Peyer's patch (tissue), 4 donors: ENCODE results near the gene CYP4F22.

Experiments used
- CTCF ChIP-seq, 6 experiments: fragments of 450-650 bp in 4 of 6; fragments of 200-600 bp in 2 of 6; sonication (generic) in 1 of 6; IDR thresholded peaks; one replicate each; pipeline ENCODE4 v1.5.1; 2017 to 2019; ENCODE audit warnings: antibody characterized with exemption in 6 of 6, mild to moderate bottlenecking in 3 of 6, moderate library complexity in 1 of 6
- POLR2A ChIP-seq, 2 donors: fragments of 450-650 bp; IDR thresholded peaks; one replicate each; pipeline ENCODE4 v1.5.1; 2017; ENCODE audit warnings: antibody characterized with exemption in 2 of 2, mild to moderate bottlenecking in 2 of 2, moderate library complexity in 2 of 2

GRCh38 chr19:15495151-15495550 is 13.2 kb upstream of the CYP4F22 start:
- TF ChIP-seq POLR2A (IDR thresholded peaks at IDR 0.05) (no peak), CTCF (IDR thresholded peaks at IDR 0.05) (no peak)
